Lower leg skin (tissue), 4 donors: ENCODE results near the gene MTARC2. TPM values are rescaled to one million over a fixed set of nuclear protein-coding genes. Genes with fewer than 3 reads are reported as not detected.
A peak's percentile ranks its signal among the peaks of the same experiment; 100 is the strongest.

Experiments
- DNase-seq, 2 donors: peaks; one replicate each; pipeline ENCODE4 v3.0.0-alpha.2; 2019; ENCODE audit warnings: low spot score in 2 of 2
- H3K4me3 ChIP-seq: fragments of 200-600 bp; sonication (generic); 2 replicates; pipeline ENCODE4 v1.5.1; 2017; ENCODE audit warnings: mild to moderate bottlenecking, low read depth; ENCODE audit not compliant: poor library complexity, severe bottlenecking
- POLR2A ChIP-seq, 2 donors: fragments of 450-650 bp; IDR thresholded peaks; one replicate each; pipeline ENCODE4 v1.6.1; 2016 to 2017; ENCODE audit warnings: antibody characterized with exemption in 2 of 2, mild to moderate bottlenecking in 1 of 2, moderate library complexity in 1 of 2
- WGBS, 2 donors: methylation state at CpG; one replicate each; pipeline ENCODE4 v1.1.5; 2018; 5-methylcytosine and 5-hydroxymethylcytosine counted together
- intact Hi-C: fragments of 100-400 bp; cut with DNase I; formaldehyde crosslinking; loops from one replicate; pipeline ENCODE4 v1.15.0; 2023; ENCODE audit warnings: low total_unique reads
- total RNA-seq, 4 donors: library from RNA; depleted of rRNA; stranded (reverse); fragments of >200 nt; gene quantifications; one replicate each; pipeline ENCODE4 v1.1.0, GENCODE V29; 2016
- TF ChIP-seq, protein P1 (sequence below), 3 donors: fragments of 450-650 bp; IDR thresholded peaks; one replicate each; pipeline ENCODE4 v1.5.1; 2016; ENCODE audit warnings: antibody characterized with exemption in 3 of 3, mild to moderate bottlenecking in 3 of 3, moderate library complexity in 2 of 3

MTARC2 gene
- total RNA-seq, 4 donors from 2014 or later = 4.3 to 8.6 (median 5.6) TPM

DNA sequence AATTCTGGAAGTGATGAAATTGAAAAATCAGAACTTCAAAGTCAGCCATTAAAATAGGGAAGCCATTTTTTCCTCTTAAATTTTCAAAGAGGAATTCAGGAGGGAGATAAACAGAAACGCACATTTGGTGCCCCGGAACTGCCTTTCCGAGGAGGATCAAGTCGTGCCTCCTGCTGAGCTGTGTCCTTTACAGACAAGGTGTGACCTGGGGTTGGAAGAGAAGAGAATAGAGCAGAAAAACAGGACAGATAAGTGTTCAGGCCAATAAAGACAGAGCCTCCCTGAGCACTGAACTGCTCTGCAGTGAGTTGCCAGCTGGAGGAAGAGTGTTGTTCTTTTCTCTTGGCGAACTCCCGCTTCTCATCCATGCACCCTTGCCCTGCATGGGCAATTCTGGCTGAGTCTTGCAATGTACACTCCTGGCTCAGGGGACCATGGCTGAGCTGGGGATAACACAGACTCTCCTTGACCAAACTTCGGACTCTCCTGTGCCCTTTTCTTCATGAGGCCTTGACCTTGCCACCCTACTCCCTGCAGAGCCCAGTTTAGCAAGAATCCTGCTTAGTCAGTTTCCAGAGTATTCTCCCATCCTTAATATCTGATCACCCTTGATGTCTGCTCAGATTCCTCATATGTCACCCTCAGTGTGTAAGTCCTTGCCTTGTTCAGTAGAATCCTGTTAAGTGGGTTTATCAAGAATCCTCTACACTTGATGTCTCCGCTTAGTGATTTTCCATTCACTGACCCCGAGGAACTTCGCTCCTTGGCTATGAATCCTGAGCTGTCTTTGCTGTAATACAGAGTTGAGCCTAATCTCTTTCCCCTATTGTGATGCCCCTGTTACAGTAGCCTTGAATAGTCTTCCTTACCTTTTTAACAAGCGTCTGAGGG is 37.3 kb downstream of the MTARC2 start:
- intact Hi-C loops = no loop called here
- DNase-seq = no peak
- H3K4me3 ChIP-seq = no peak overlapping the region
- WGBS, 2 donors = 84% methylated on average over 11 of the region's 11 CpGs
- TF ChIP-seq POLR2A (IDR thresholded peaks at IDR 0.05) = no peak
- TF ChIP-seq, protein P1, sequence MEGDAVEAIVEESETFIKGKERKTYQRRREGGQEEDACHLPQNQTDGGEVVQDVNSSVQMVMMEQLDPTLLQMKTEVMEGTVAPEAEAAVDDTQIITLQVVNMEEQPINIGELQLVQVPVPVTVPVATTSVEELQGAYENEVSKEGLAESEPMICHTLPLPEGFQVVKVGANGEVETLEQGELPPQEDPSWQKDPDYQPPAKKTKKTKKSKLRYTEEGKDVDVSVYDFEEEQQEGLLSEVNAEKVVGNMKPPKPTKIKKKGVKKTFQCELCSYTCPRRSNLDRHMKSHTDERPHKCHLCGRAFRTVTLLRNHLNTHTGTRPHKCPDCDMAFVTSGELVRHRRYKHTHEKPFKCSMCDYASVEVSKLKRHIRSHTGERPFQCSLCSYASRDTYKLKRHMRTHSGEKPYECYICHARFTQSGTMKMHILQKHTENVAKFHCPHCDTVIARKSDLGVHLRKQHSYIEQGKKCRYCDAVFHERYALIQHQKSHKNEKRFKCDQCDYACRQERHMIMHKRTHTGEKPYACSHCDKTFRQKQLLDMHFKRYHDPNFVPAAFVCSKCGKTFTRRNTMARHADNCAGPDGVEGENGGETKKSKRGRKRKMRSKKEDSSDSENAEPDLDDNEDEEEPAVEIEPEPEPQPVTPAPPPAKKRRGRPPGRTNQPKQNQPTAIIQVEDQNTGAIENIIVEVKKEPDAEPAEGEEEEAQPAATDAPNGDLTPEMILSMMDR (IDR thresholded peaks at IDR 0.05) = no peak

DNA sequence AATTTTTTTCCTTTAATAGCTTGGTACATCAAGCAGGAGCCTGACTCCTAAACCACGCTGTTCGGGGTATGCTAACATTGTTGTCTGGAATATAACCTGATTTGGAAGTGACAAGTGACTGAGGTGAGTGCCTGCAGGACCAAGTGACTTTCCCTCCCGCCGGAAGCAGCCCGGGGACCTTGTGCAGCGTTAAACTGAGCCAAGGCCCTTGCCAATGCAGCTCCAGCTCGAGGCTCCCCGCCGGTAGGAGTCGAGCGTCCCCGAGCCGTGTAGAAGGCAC is 37.9 kb downstream of the MTARC2 start:
- TF ChIP-seq, protein P1 (IDR thresholded peaks at IDR 0.05) = no peak
- no peak for TF ChIP-seq POLR2A (IDR thresholded peaks at IDR 0.05)
- no peak for DNase-seq
- intact Hi-C loops = no loop called here
- H3K4me3 ChIP-seq = peak overlapping the region; percentile 46
- 55 to 95% methylated on average over 4 to 6 of the region's 13 CpGs for WGBS, 2 donors

DNA sequence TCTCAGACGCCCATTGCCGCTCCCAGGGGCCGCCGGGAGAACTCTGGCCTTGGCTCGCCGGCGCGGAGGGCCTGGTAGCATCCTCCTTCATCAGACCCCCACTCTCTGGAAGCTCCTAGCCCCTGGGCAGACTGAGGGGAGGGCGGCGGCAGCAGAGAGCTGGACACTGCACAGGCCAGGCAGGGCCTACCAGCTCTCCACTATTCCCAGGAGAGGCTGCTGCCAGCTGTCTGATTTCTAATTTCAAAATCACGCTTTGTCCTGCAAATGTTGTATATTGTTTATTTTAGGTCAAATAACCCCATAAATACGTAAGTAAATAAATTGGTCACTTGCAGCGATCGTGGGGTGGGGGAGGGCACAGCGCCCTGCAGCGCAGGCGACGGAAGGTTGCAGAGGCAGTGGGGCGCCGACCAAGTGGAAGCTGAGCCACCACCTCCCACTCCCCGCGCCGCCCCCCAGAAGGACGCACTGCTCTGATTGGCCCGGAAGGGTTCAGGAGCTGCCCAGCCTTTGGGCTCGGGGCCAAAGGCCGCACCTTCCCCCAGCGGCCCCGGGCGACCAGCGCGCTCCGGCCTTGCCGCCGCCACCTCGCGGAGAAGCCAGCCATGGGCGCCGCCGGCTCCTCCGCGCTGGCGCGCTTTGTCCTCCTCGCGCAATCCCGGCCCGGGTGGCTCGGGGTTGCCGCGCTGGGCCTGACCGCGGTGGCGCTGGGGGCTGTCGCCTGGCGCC is 38.4 kb downstream of the MTARC2 start, which contains the start of gene MTARC1:
TSS of gene MTARC1 (plus strand) at position 577 of the 732 bp plus-strand sequence. CDS start at position 609, 32 bp downstream.
- H3K4me3 ChIP-seq = peak within 1 kb of the TSS; percentile 46
- DNase-seq = no peak
- WGBS, 2 donors = 18 to 34% methylated on average over 21 to 22 of the region's 56 CpGs
- no peak for TF ChIP-seq POLR2A (IDR thresholded peaks at IDR 0.05)
- TF ChIP-seq, protein P1 (IDR thresholded peaks at IDR 0.05) = no peak
- intact Hi-C loops = no loop called here

GRCh38 chr1:220787069-220787619 is 39.0 kb downstream of the MTARC2 start:
- intact Hi-C loops = no loop called here
- H3K4me3 ChIP-seq = peak overlapping the region; percentile 46
- TF ChIP-seq, protein P1 (IDR thresholded peaks at IDR 0.05) = no peak
- no peak for TF ChIP-seq POLR2A (IDR thresholded peaks at IDR 0.05)
- no peak for DNase-seq
- 8 to 9% methylated on average over 22 to 28 of the region's 32 CpGs for WGBS, 2 donors

DNA sequence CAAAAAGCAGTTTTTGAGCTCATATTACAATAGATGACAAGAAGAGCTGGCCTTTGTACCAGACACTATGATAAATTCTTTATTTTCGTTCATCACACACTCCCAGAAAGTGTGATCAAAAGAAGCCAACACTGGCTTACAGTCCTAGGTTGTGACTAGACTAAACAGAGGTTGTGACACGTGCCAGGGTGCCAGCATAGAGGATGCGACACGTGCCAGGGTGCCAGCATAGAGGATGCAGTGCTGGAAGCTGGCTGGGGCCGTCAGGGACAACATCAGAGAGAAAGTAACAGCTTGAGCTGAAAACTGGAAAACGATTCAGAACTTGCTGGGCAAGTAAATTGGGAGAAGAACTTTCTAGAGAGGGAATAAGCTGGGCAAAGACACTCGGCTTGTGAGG is 40.8 kb downstream of the MTARC2 start:
- no peak for DNase-seq

More for the DNA sequence above, 40.8 kb downstream of the MTARC2 start:
- H3K4me3 ChIP-seq = no peak overlapping the region
- intact Hi-C loops = no loop called here
- WGBS, 2 donors = 81% methylated on average over 7 of the region's 7 CpGs
- TF ChIP-seq POLR2A (IDR thresholded peaks at IDR 0.05) = no peak
- TF ChIP-seq, protein P1 (IDR thresholded peaks at IDR 0.05) = no peak
